22Rv1 (cell line): ENCODE measurements around the gene PTPRG.

Experiments used
- ZFX ChIP-seq: fragments of 450-650 bp; IDR thresholded peaks from 2 replicates; pipeline ENCODE4 v1.6.1; 2017; ENCODE audit warnings: antibody characterized with exemption, borderline replicate concordance
- TF ChIP-seq, protein P1 (sequence below): fragments of 450-650 bp; IDR thresholded peaks from 2 replicates; pipeline ENCODE4 v1.5.1; 2017; ENCODE audit warnings: mild to moderate bottlenecking

- TF ChIP-seq, protein P1, sequence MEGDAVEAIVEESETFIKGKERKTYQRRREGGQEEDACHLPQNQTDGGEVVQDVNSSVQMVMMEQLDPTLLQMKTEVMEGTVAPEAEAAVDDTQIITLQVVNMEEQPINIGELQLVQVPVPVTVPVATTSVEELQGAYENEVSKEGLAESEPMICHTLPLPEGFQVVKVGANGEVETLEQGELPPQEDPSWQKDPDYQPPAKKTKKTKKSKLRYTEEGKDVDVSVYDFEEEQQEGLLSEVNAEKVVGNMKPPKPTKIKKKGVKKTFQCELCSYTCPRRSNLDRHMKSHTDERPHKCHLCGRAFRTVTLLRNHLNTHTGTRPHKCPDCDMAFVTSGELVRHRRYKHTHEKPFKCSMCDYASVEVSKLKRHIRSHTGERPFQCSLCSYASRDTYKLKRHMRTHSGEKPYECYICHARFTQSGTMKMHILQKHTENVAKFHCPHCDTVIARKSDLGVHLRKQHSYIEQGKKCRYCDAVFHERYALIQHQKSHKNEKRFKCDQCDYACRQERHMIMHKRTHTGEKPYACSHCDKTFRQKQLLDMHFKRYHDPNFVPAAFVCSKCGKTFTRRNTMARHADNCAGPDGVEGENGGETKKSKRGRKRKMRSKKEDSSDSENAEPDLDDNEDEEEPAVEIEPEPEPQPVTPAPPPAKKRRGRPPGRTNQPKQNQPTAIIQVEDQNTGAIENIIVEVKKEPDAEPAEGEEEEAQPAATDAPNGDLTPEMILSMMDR: no peak
- TF ChIP-seq ZFX: no peak
Observed at GRCh38 chr3:62049033-62049432, 487.7 kb downstream of the PTPRG start.
